WTC11 (cell line): ENCODE measurements around the gene XNDC1N. TPM values are rescaled to one million over a fixed set of nuclear protein-coding genes. Genes with fewer than 3 reads are reported as not detected.
A peak's percentile ranks its signal among the peaks of the same experiment; 100 is the strongest.

Source experiments
- ATAC-seq: fragments of 200-7000 bp; cut with Tn5 transposase; 2 replicates; pipeline ENCODE4 v1.10.0; 2021; ENCODE audit warnings: mild to moderate bottlenecking, moderate library complexity
- CTCF ChIA-PET: fragments of 300-600 bp; sonication (Branson Sonifier 250); formaldehyde crosslinking; loops from one replicate; lab custom pipeline; 2021; ENCODE audit warnings: antibody characterized with exemption; lab: Charles Lee
- POLR2A ChIA-PET: fragments of 350-600 bp; sonication (Branson Sonifier 250); formaldehyde crosslinking; loops from one replicate; lab custom pipeline; 2021; ENCODE audit warnings: antibody characterized with exemption; lab: Charles Lee
- DNase-seq: peaks from one replicate; pipeline ENCODE4 v3.0.0; 2021; ENCODE audit warnings: low spot score
- H3K27ac Mint-ChIP-seq: 2 replicates; pipeline ENCODE4 v1.8.0; 2021; ENCODE audit warnings: mixed read lengths
- H3K27me3 Mint-ChIP-seq: 2 replicates; pipeline ENCODE4 v1.8.0; 2021; ENCODE audit warnings: low read depth, mild to moderate bottlenecking, moderate library complexity, mixed read lengths
- H3K36me3 Mint-ChIP-seq: 2 replicates; pipeline ENCODE4 v1.8.0; 2021; ENCODE audit warnings: mixed read lengths
- H3K4me1 Mint-ChIP-seq: 2 replicates; pipeline ENCODE4 v1.8.0; 2022; ENCODE audit warnings: mixed read lengths
- H3K4me3 Mint-ChIP-seq: 2 replicates; pipeline ENCODE4 v1.8.0; 2021; ENCODE audit warnings: mild to moderate bottlenecking, moderate library complexity, mixed read lengths
- H3K9me3 Mint-ChIP-seq: 2 replicates; pipeline ENCODE4 v1.8.0; 2021; ENCODE audit warnings: mixed read lengths
- ESRRA ChIP-seq: sonication (generic); formaldehyde crosslinking; IDR thresholded peaks from 2 replicates; pipeline ENCODE4 v1.8.1; 2022; ENCODE audit warnings: mild to moderate bottlenecking, missing genetic modification reagents, borderline replicate concordance
- ETV6 ChIP-seq: sonication (generic); formaldehyde crosslinking; IDR thresholded peaks from 2 replicates; pipeline ENCODE4 v1.8.1; 2022; ENCODE audit warnings: mild to moderate bottlenecking, missing genetic modification reagents
- FOXJ3 ChIP-seq: sonication (generic); formaldehyde crosslinking; IDR thresholded peaks from 2 replicates; pipeline ENCODE4 v1.9.0; 2021; ENCODE audit warnings: missing genetic modification reagents, mild to moderate bottlenecking, borderline replicate concordance
- GABPB1 ChIP-seq: sonication (generic); formaldehyde crosslinking; IDR thresholded peaks from 2 replicates; pipeline ENCODE4 v1.8.1; 2023; ENCODE audit warnings: mild to moderate bottlenecking, missing genetic modification reagents
- JAZF1 ChIP-seq: fragments of 250-450 bp; sonication (Bioruptor Pico); IDR thresholded peaks from 2 replicates; pipeline ENCODE4 v1.9.0; 2021; ENCODE audit warnings: moderate library complexity, mild to moderate bottlenecking, inconsistent platforms
- SOX15 ChIP-seq: fragments of 250-450 bp; sonication (Bioruptor Pico); IDR thresholded peaks from 2 replicates; pipeline ENCODE4 v1.9.0; 2021; ENCODE audit warnings: mild to moderate bottlenecking
- total RNA-seq: library from RNA; stranded (reverse); gene quantifications from 3 replicates; pipeline ENCODE4 v1.2.3, GENCODE V29; 2021
- TF ChIP-seq, protein P1 (sequence below): sonication (generic); formaldehyde crosslinking; IDR thresholded peaks from 2 replicates; pipeline ENCODE4 v1.8.1; 2023; ENCODE audit warnings: mild to moderate bottlenecking, missing genetic modification reagents
- TF ChIP-seq, protein P2 (sequence below): fragments of 250-450 bp; sonication (Bioruptor Pico); IDR thresholded peaks from 2 replicates; pipeline ENCODE4 v1.8.0; 2021; ENCODE audit warnings: mild to moderate bottlenecking
- TF ChIP-seq, protein P3 (sequence below): sonication (generic); formaldehyde crosslinking; IDR thresholded peaks from 2 replicates; pipeline ENCODE4 v1.8.0; 2023; ENCODE audit warnings: missing genetic modification reagents, mild to moderate bottlenecking, borderline replicate concordance
- TF ChIP-seq, protein P4 (sequence below): fragments of 250-450 bp; sonication (Bioruptor Pico); IDR thresholded peaks from 2 replicates; pipeline ENCODE4 v1.9.0; 2021; ENCODE audit warnings: moderate library complexity, mild to moderate bottlenecking, inconsistent platforms, borderline replicate concordance
- TF ChIP-seq, protein P5 (sequence below): sonication (generic); formaldehyde crosslinking; IDR thresholded peaks from 2 replicates; pipeline ENCODE4 v1.8.1; 2023; ENCODE audit warnings: mild to moderate bottlenecking, missing genetic modification reagents, moderate library complexity
- TF ChIP-seq, protein P6 (sequence below): sonication (generic); formaldehyde crosslinking; IDR thresholded peaks from 2 replicates; pipeline ENCODE4 v1.8.1; 2022; ENCODE audit warnings: low read depth, mild to moderate bottlenecking, moderate library complexity, missing genetic modification reagents, borderline replicate concordance
- TF ChIP-seq, protein P7 (sequence below): fragments of 250-450 bp; sonication (Bioruptor Pico); IDR thresholded peaks from 2 replicates; pipeline ENCODE4 v2.1.2; 2022; ENCODE audit warnings: mild to moderate bottlenecking, moderate library complexity

Gene XNDC1N
- total RNA-seq, 1 experiment from 2014 or later, result 10.6 TPM

DNA sequence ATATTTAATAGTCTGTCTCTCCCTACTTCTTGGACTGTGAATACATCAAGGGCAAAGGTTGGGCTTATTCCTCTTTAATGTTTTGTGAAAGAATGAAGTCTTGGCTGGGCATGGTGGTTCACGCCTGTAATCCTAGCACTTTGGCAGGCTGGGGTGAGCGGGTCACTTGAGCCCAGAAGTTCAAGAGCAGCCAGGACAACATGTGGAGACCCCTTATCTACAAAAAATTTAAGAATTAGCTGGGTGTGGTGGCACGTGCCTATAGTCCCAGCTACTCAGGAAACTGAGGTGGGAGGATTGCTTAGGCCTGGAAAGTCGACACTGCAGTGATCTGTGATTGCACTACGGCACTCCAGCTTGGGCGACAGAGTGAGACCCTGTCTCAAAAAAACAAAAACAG, 20.6 kb upstream of the XNDC1N start:
- TF ChIP-seq, protein P1, sequence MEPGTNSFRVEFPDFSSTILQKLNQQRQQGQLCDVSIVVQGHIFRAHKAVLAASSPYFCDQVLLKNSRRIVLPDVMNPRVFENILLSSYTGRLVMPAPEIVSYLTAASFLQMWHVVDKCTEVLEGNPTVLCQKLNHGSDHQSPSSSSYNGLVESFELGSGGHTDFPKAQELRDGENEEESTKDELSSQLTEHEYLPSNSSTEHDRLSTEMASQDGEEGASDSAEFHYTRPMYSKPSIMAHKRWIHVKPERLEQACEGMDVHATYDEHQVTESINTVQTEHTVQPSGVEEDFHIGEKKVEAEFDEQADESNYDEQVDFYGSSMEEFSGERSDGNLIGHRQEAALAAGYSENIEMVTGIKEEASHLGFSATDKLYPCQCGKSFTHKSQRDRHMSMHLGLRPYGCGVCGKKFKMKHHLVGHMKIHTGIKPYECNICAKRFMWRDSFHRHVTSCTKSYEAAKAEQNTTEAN (CRISPR knock-in tag), result no peak
- TF ChIP-seq, protein P2, sequence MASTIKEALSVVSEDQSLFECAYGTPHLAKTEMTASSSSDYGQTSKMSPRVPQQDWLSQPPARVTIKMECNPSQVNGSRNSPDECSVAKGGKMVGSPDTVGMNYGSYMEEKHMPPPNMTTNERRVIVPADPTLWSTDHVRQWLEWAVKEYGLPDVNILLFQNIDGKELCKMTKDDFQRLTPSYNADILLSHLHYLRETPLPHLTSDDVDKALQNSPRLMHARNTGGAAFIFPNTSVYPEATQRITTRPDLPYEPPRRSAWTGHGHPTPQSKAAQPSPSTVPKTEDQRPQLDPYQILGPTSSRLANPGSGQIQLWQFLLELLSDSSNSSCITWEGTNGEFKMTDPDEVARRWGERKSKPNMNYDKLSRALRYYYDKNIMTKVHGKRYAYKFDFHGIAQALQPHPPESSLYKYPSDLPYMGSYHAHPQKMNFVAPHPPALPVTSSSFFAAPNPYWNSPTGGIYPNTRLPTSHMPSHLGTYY (CRISPR knock-in tag), result no peak
- no peak for TF ChIP-seq JAZF1 (CRISPR knock-in tag)
- TF ChIP-seq, protein P3, sequence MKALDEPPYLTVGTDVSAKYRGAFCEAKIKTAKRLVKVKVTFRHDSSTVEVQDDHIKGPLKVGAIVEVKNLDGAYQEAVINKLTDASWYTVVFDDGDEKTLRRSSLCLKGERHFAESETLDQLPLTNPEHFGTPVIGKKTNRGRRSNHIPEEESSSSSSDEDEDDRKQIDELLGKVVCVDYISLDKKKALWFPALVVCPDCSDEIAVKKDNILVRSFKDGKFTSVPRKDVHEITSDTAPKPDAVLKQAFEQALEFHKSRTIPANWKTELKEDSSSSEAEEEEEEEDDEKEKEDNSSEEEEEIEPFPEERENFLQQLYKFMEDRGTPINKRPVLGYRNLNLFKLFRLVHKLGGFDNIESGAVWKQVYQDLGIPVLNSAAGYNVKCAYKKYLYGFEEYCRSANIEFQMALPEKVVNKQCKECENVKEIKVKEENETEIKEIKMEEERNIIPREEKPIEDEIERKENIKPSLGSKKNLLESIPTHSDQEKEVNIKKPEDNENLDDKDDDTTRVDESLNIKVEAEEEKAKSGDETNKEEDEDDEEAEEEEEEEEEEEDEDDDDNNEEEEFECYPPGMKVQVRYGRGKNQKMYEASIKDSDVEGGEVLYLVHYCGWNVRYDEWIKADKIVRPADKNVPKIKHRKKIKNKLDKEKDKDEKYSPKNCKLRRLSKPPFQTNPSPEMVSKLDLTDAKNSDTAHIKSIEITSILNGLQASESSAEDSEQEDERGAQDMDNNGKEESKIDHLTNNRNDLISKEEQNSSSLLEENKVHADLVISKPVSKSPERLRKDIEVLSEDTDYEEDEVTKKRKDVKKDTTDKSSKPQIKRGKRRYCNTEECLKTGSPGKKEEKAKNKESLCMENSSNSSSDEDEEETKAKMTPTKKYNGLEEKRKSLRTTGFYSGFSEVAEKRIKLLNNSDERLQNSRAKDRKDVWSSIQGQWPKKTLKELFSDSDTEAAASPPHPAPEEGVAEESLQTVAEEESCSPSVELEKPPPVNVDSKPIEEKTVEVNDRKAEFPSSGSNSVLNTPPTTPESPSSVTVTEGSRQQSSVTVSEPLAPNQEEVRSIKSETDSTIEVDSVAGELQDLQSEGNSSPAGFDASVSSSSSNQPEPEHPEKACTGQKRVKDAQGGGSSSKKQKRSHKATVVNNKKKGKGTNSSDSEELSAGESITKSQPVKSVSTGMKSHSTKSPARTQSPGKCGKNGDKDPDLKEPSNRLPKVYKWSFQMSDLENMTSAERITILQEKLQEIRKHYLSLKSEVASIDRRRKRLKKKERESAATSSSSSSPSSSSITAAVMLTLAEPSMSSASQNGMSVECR, result no peak
- TF ChIP-seq ETV6 (CRISPR knock-in tag), result no peak
- TF ChIP-seq ESRRA (CRISPR knock-in tag), result no peak
- TF ChIP-seq, protein P4, sequence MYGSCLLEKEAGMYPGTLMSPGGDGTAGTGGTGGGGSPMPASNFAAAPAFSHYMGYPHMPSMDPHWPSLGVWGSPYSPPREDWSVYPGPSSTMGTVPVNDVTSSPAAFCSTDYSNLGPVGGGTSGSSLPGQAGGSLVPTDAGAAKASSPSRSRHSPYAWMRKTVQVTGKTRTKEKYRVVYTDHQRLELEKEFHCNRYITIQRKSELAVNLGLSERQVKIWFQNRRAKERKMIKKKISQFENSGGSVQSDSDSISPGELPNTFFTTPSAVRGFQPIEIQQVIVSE, result no peak
- TF ChIP-seq, all 79 proteins: peak for 0
- no peak overlapping the region for H3K4me3 Mint-ChIP-seq

DNA sequence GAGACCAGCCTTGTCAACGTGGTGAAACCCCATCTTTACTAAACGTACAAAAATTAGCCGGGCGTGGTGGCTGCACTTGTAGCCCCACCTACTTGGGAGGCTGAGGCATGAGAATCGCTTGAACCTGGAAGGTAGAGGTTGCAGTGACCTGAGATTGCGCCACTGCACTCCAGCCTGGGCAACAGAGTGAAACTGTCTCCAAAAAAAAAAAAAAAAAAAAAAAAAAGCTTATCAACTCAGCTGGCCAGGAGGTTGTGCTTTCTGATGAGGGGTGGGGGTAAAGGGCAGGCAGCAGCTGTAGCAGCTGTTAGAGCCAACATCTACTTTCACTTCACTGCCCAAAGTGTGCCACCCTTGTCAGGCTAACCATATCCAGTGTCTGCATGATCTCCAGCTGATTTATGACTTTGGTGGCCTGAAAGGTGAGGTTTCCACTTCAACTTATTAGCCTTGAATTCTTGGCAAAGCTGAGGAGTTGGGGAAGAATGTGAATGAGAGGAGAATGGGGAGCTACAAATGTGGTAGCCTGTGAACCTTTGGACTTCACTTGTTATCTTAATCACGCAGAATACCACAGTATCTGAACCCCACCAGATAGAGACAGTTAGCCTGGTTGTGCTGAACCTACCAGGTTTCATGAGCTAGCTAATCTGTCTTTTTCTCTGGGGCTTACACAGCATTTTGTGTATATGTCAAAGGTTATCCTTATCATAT, 20.1 kb upstream of the XNDC1N start:
- DNase-seq (no peak), ATAC-seq (no peak)
- ChIA-PET POLR2A (no interaction called here), CTCF (no interaction called here)
- no peaks in the 10 kb centered on the region for H3K27me3 Mint-ChIP-seq
- no peaks in the 10 kb centered on the region for H3K9me3 Mint-ChIP-seq
- TF ChIP-seq, protein P5, sequence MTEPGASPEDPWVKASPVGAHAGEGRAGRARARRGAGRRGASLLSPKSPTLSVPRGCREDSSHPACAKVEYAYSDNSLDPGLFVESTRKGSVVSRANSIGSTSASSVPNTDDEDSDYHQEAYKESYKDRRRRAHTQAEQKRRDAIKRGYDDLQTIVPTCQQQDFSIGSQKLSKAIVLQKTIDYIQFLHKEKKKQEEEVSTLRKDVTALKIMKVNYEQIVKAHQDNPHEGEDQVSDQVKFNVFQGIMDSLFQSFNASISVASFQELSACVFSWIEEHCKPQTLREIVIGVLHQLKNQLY, result no peak
- TF ChIP-seq SOX15 (CRISPR knock-in tag) (no peak), GABPB1 (0 out of 2 replicates have a peak, but pooled peaks have one; percentile 45), FOXJ3 (CRISPR knock-in tag) (no peak)
- H3K36me3 Mint-ChIP-seq, result no peaks in the 10 kb centered on the region
- no peaks in the 10 kb centered on the region for H3K4me1 Mint-ChIP-seq
- no peak overlapping the region for H3K27ac Mint-ChIP-seq
- H3K4me3 Mint-ChIP-seq, result no peak overlapping the region

More for the DNA sequence above, 20.6 kb upstream of the XNDC1N start:
- ChIA-PET CTCF (no interaction called here), POLR2A (no interaction called here)
- no peak for ATAC-seq
- no peaks in the 10 kb centered on the region for H3K27me3 Mint-ChIP-seq
- no peaks in the 10 kb centered on the region for H3K36me3 Mint-ChIP-seq
- no peaks in the 10 kb centered on the region for H3K4me1 Mint-ChIP-seq
- no peak for DNase-seq
- no peak overlapping the region for H3K27ac Mint-ChIP-seq
- no peaks in the 10 kb centered on the region for H3K9me3 Mint-ChIP-seq

DNA sequence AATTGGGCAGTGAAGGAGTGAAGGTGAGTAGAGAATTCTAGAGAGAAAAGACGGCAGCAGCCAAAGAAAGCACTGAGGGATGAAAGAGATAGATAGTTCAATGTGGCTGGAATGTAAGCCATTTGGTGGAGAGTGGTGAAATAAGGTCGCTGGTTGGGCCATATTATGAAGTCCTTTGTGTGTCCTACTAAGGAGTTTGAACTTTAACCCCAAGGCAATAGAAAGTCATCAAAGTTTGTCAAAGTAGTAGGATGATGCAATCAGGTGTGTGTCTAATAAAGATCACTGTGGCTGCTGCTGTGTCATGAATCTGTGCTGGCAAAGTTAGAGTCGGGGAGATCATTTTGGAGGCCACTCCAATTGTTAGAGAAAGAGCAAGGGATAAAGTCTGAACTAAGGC, 19.1 kb upstream of the XNDC1N start:
- Mint-ChIP-seq H3K27ac (peak overlapping the region; percentile 77), H3K27me3 (no peaks in the 10 kb centered on the region), H3K4me3 (no peak overlapping the region), H3K4me1 (no peaks in the 10 kb centered on the region), H3K36me3 (no peaks in the 10 kb centered on the region), H3K9me3 (no peaks in the 10 kb centered on the region)
- ChIA-PET POLR2A (no interaction called here), CTCF (no interaction called here)
- DNase-seq (no peak), ATAC-seq (no peak)
- TF ChIP-seq GABPB1, result peak; percentile 99
- TF ChIP-seq, protein P6, sequence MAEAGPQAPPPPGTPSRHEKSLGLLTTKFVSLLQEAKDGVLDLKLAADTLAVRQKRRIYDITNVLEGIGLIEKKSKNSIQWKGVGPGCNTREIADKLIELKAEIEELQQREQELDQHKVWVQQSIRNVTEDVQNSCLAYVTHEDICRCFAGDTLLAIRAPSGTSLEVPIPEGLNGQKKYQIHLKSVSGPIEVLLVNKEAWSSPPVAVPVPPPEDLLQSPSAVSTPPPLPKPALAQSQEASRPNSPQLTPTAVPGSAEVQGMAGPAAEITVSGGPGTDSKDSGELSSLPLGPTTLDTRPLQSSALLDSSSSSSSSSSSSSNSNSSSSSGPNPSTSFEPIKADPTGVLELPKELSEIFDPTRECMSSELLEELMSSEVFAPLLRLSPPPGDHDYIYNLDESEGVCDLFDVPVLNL, result no peak
- TF ChIP-seq, protein P7, sequence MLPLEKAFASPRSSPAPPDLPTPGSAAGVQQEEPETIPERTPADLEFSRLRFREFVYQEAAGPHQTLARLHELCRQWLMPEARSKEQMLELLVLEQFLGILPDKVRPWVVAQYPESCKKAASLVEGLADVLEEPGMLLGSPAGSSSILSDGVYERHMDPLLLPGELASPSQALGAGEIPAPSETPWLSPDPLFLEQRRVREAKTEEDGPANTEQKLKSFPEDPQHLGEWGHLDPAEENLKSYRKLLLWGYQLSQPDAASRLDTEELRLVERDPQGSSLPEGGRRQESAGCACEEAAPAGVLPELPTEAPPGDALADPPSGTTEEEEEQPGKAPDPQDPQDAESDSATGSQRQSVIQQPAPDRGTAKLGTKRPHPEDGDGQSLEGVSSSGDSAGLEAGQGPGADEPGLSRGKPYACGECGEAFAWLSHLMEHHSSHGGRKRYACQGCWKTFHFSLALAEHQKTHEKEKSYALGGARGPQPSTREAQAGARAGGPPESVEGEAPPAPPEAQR (CRISPR knock-in tag), result no peak
- TF ChIP-seq, all 79 proteins: peak for 1
